Kidney tubule cell (primary cell): Measurements from ENCODE around the gene ABHD3.
"Not testable (repeated sequence)": the region's sequence is repeated elsewhere in the genome, so short reads cannot be mapped to it uniquely, and the experiment has no call there.

Experiments
- DNase-seq: peaks from one replicate; pipeline ENCODE4 v3.0.0-alpha.2; 2018; ENCODE audit warnings: low spot score

ABHD3 gene, protein sequence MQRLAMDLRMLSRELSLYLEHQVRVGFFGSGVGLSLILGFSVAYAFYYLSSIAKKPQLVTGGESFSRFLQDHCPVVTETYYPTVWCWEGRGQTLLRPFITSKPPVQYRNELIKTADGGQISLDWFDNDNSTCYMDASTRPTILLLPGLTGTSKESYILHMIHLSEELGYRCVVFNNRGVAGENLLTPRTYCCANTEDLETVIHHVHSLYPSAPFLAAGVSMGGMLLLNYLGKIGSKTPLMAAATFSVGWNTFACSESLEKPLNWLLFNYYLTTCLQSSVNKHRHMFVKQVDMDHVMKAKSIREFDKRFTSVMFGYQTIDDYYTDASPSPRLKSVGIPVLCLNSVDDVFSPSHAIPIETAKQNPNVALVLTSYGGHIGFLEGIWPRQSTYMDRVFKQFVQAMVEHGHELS

DNA sequence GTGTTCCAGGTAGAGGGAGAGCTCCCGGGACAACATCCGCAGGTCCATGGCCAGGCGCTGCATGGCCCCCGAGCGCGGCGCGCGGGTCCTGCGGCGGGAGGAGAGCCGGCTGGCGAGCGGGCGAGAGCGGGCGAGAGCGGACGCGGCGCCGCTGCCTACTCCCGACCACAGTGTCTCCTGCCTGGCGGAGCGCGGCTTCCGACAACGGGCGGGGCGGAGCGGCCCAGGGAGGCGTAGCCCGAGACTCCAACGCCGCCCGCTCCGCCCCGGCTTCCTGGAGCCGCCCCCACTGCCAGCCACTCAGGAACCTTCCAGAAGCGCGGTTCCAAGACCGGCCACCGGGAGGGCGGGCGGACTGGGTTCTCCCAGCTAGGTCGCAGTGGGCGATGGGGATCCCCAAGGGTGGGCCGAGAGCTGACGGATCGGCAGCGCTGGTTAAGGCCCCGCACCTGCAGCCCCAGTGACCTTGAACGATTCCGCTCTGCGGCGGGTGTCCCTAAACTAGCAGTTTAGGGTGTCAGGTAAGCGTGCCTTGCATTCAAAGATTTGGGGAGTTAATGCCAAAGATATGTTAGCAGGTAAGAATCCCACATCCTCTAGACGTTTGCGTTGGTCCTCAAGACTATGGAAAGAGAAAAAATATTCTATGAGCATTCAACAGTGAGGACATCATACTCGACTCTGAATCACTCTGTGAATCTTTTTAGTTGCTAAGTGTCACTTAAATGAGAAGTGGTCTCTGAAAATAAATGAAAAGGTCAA is at the start of gene ABHD3:
Gene ABHD3, minus strand, starts transcription at position 172 of the 762 bp plus-strand sequence. Its CDS starts 109 bp downstream, at position 63.
- peak; percentile 94 for DNase-seq

DNA sequence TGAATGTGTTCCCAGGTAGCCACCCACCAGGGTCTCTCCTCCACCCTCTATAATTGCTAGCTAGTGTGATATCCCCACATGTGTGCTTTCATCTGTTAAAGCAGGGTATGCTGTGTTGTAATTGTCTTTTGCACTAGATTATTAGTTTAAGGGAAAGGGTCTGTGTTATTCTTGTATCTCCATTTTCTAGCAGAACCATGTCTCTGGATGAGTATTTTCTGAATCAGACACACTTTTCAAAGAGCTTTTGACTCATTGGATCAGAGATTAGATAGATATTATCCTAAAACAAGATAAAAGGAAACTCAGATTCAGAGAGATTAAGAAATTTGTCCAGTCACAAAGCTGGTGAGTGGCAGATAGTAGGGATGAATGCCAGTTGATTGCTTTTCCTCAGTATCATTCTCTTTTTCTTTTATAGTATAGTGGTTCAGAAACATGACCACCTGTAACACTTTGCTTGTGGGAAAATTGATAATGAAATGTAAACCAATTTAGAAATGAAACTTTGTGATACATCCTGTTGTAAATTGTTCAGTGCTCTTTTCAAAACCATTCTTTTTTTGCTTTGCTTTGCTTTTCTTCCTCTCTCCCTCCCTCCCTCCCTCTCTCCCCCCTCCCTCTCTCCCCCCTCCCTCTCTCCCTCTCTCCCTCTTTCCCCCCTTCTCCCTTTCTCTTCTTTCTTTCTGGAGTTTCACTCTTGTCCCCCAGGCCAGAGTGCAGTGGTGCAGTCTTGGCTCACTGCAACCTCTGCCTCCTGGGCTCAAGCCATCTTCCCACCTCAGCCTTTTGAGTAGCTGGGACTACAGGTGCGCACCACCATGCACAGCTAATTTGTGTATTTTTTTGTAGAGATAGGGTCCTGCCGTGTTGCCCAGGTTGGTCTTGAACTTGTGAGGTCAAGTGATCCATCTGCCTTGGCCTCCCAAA is 43.5 kb upstream of the ABHD3 start:
- no peak for DNase-seq

DNA sequence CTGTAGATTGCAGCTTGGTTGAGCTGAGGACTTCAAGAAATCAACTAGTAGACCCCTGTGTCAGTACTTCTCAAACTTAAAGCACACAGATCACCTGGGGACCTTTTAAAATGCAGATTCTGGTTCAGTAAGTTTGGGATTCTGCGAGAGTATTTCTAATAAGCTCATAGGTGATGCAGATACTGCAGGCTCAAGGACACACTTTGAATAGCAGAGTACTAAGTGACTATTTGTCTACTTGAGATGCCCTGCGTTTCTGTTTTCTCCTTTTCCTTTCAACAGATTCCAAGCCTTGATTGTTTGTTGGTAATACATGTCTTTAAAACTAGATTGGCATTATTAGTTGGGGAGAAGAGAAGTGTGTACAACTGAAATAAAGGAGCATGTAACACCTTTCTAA is 42.7 kb upstream of the ABHD3 start:
- DNase-seq, result no peak

DNA sequence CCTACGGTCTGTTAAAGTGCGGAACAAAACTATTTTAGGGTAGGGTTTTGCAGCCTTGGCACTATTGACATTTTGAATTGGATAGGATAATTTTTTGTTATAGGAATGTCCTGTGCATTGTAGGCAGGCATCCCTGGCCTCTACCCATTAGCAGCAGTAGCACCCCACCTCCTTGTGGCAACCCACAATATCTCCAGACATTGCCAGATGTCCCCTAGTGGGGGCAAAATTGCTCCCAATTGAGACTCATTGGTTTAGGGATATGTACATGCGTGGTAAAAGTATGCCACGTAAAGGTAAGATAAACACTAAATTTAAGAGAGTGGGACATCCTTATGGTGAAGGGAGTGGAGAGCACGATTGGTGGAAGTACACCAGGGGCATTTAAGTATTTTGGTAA is 40.7 kb upstream of the ABHD3 start:
- DNase-seq, result no peak

DNA sequence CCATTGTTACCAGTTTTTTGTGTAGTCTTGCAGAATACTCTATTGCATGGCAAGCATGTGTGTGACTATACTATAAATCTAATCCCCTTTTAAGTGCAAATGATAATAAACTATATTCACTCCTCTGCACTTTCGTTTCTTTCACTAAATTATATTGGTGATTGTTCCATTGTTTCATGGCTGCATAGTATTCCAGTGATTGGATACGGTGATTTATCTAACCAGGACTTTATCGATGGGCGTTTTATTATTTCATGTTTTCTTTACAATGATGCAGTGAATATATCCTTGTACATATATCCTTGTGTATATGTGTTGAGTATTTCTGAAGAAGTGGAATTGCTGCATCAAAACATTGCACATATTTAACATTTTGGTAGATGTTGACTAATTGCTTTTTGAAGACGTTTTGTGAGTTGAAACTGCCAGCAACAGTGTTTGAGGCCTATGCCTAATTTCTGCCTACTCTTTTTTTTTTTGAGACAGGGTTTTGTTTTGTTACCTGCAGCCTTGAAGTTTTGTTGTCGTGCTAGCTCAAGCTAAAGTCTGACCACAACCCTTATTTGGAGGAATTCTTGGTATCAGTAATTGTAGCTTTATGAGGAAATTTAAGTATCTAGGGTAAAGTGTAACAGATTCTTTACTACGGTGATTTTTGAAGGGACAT is 38.7 kb upstream of the ABHD3 start:
- no peak for DNase-seq

DNA sequence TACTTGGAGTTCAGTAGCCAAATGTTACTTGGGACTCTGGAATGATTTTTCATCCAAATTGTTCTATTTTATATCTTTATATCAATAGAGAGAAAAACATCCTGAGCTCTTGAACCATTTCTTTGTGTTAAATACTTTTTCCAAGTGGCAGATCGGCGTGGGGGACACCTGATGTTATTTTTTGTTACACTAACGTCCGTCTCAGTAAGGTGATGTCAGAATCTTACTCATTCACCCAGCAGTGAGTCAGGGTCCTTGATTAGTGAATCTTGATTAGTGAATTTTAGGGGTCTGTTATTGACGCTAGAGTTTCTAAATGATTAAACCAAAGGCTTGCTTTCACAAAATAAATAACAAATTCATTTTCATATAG is 37.7 kb upstream of the ABHD3 start:
- DNase-seq, result peak; percentile 31

DNA sequence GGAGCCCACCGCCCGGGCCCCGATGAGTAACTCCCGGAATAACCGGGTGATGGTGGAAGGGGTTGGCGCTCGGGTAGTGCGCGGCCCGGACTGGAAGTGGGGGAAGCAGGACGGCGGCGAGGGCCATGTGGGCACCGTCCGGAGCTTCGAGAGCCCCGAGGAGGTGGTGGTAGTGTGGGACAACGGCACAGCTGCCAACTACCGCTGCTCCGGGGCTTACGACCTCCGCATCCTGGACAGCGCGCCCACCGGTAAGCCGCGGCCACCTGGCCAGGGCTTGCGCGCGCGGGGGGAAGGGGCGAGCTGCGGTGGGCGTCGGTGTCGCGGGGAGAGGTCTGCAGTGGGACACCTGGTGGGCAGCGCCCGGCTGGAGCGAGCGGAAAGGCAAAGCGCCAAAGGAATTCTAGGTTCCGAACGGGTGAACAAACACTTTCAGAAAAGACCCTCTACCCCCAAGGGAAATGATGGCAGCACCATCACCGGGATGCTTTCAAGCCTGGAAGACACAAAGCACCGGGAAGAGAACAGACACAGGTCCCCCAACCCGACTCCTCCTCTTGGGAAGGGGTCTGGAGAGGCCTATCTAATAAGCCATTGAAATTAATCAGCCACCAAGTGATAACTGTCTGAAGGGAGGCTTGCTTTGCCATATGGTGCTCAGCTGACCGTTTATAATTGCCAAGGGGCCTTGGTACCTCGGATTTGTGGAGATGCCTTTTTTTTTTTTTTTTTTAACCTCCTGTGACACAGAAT is 37.2 kb upstream of the ABHD3 start:
- DNase-seq, result no peak

DNA sequence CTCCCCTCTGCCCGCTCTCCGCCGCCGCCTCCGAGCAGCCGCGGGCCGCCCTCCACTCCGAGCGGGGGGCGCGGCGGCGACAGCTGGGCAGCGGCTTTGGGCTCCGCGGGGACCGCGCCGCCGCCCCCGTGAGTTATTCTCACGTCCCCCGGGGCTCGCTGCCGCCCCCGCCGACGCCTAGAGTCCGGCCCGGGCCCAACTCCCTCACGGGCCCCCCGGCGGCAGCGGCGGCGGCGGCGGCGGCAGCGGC is 36.7 kb upstream of the ABHD3 start:
- no peak for DNase-seq

DNA sequence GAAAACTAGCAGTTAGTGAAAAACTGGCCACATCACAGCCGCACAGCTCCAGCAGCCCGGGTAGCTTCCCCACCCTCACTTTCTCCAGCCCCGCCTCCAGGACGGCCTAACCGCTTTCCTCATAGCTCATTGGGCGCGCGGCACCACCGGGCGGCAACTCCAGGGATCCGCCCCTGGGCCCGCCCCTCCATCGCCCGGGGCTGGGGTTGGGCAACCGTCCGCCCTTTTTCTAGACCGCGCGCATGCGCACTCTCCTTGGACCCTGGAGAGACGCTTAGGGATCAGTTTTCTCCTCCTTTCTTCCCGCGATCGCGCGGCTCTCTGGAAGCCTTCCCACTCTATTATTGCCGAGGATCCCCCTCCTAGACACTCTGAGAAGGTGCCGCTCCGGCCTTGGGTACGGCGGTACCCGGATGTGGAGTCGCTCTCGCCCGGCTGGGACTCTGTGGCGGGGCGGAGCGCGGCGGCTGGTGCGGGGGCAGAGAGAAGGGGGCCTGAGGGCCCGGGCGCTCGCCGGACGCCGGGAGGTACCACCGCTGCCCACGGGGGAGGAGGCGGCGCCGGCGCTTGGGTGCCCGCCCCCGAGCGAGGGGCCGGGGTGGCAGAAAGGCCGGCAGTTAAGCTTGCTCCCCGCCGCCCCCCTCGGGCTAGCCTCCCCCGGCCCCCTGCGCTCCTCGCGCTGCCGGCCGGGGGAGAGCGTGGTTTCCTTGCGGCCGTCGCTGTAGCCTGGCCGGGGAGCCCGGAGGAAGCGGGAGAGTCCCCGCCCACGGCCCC is 36.2 kb upstream of the ABHD3 start, which contains the start of gene MIB1:
Gene MIB1, plus strand, starts transcription at position 255 of the 774 bp plus-strand sequence. CDS start 792 bp downstream, outside the sequence.
- DNase-seq, result peak; percentile 98

DNA sequence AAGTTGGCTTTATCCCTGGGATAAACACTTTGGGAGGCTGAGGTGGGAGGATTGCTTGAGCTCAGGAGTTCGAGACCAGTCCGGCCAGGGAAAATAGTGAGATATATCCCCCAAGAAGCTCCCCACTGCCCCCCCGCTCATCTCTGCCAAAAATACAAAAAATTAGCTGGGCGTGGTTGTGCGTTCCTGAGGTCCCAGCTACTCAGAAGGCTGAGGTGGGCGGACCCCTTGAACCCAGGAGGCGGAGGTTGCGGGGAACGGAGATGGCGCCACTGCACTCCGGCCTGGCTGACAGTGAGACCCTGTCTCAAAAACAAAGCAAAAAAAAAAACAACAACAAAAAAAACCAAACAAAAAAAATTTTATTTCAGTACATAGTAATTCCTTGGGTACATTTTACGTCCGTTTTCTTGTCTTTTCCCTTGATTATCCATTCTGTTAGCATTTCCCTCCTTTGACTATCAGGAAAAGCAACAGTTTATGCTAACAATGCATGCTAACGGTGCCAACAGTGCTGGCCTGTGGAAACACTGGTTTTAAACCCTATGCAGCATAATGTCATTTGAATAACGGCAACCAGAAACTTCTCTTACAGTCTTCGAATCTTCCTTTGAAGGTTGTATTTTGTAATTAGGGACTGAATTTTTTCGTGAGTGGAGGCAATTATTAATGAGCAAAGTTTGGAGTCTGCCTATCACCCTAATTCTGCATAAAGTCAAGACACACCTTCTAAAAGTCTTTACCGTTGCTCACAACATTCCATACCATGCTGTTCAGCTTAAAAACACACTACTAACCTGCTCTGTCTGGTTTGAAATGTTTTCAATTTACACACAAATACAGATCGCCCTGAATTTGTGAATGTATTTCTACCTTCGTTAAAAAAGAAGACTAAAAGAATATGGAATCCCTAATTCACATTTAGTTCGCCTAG is 35.3 kb upstream of the ABHD3 start:
- DNase-seq, result no peak

- DNase-seq, result not testable (repeated sequence)
Observed at GRCh38 chr18:21736926-21737325, 32.4 kb upstream of the ABHD3 start.

DNA sequence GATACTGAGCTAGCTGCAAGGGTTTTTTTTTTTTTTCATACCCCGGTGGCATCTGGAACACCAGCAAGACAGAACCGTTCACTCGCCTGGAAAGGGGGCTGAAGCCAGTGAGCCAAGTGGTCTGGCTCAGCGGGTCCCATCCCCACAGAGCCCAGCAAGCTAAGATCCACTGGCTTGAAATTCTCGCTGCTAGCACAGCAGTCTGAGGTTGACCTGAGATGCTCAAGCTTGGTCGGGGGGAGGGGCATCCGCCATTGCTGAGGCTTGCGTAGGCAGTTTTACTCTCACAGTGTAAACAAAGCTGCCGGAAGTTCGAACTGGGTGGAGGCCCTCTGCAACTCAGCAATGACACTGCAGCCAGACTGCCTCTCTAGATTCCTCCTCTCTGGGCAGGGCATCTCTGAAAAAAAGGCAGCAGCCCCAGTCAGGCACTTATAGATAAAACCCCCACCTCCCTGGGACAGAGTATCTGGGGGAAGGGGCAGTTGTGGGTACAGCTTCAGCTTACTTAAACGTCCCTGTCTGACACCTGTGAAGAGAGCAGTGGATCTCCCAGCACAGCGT is 31.0 kb upstream of the ABHD3 start:
- no peak for DNase-seq

- no peak for DNase-seq
Observed at GRCh38 chr18:21733011-21733410, 28.4 kb upstream of the ABHD3 start.

DNA sequence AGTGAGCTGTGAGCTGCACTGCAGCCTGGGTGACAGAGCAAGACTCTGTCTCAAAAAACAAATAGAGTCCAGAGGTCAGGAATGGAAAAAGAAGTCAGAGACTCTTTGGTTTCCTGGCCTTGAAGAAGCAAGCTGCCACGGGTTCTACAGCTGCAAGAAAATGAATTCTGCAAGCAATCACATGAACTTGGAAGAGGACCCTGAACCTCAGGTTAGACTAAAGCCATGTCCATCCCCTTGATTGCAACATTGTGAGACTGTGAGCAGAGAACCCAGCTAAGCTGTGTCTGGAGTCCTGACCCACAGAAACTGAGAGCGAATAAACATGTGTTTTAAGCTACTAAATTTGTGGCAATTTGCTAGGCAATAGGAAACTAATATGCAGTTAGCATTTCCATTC is 23.1 kb upstream of the ABHD3 start:
- no peak for DNase-seq

DNA sequence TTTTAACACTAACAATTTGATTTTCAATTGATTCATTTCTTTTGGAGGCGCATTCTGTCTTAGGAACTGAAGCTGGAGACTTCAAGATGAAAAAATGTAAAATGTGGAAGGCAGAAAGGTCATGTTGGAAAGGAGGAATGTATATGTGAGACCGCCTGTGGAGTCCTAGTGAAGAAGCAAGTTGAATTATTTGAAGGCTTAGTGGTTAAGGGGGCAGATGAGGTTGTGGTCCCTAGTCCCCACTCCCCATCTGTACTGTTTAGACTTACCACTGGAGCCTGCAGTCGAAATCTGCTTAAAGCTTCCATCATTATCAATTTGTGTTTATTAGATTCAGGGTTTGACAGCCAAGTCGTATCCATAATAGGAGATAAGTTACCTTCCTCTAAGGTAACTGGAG is 20.6 kb upstream of the ABHD3 start:
- no peak for DNase-seq

- no peak for DNase-seq
Observed at GRCh38 chr18:21722687-21723086, 18.1 kb upstream of the ABHD3 start.

DNA sequence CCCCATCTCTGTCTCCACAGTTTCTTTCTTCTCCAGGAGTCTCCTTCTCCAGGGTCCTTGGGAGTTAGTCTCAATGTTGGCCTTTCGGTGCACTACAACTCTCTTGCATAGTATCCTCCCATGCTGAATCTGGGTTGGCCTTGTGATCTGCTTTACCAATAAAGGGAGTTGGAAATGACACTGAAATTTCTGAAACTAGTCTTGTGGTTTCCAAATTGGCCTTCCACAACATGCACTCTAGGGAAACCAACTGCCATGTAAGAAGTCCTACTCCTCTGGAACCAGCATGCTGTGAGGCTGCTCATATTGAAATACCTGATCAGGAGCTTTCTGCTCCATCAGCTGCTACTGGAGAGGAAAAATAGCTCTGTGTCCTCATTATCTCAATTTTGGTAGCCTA is 9.9 kb upstream of the ABHD3 start:
- no peak for DNase-seq

DNA sequence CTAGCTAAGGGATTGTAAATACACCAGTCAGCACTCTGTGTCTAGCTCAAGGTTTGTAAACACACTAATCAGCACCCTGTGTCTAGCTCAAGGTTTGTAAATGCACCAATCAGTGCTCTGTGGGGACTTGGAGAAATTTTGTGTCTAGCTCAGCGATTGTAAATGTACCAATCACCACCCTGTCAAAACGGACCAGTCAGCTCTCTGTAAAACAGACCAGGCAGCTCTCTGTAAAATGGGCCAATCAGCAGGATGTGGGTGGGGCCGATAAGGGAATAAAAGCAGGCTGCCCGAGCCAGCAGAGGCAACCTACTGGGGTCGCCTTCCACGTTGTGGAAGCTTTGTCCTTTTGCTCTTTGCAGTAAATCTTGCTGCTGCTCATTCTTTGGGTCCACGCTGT is 2.6 kb upstream of the ABHD3 start:
- DNase-seq, result not testable (repeated sequence)

DNA sequence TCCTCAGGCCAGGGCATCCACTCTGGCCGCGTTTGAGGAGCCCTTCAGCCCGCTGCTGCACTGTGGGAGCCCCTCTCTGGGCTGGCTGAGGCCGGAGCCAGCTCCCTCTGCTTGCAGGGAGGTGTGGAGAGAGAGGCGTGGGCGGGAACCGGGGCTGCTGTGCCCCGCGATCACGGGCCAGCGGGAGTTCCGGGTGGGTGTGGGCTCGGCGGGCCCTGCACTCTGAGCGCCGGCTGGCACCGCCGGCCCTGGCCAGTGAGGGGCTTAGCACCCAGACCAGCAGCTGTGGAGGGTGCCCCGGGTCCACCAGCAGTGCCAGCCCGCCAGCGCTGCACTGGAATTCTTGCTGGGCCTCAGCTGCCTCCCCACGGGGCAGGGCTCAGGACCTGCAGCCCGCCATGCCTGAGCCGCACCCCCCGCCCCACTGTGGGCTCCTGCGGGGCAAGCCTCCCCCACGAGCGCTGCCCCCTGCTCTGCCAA is 1.9 kb upstream of the ABHD3 start:
- no peak for DNase-seq
